Endothelial cell of umbilical vein (primary cell): ENCODE results near the gene SHOC2.

Source experiments
- CTCF ChIP-seq, 2 donors: IDR thresholded peaks; 1 replicate in 1 of 2; 2 replicates in 1 of 2; pipeline ENCODE4 v1.5.1; 2011; ENCODE audit warnings: low read length in 2 of 2, mild to moderate bottlenecking in 2 of 2, moderate library complexity in 2 of 2, control low read depth in 1 of 2, inconsistent platforms in 1 of 2, low read depth in 1 of 2; ENCODE audit not compliant: insufficient read depth in 1 of 2; ENCODE audit errors: extremely low read depth in 1 of 2
- EZH2 ChIP-seq: IDR thresholded peaks from 2 replicates; pipeline ENCODE4 v1.6.1; 2012; ENCODE audit warnings: borderline replicate concordance, low read depth, mild to moderate bottlenecking, moderate library complexity, low read length, inconsistent platforms; ENCODE audit not compliant: severe bottlenecking
- GATA2 ChIP-seq: IDR thresholded peaks from 2 replicates; pipeline ENCODE4 v1.7.0; 2011; ENCODE audit warnings: low read depth, mild to moderate bottlenecking, moderate library complexity, mixed read lengths, low read length; ENCODE audit not compliant: insufficient read length, insufficient read depth

DNA sequence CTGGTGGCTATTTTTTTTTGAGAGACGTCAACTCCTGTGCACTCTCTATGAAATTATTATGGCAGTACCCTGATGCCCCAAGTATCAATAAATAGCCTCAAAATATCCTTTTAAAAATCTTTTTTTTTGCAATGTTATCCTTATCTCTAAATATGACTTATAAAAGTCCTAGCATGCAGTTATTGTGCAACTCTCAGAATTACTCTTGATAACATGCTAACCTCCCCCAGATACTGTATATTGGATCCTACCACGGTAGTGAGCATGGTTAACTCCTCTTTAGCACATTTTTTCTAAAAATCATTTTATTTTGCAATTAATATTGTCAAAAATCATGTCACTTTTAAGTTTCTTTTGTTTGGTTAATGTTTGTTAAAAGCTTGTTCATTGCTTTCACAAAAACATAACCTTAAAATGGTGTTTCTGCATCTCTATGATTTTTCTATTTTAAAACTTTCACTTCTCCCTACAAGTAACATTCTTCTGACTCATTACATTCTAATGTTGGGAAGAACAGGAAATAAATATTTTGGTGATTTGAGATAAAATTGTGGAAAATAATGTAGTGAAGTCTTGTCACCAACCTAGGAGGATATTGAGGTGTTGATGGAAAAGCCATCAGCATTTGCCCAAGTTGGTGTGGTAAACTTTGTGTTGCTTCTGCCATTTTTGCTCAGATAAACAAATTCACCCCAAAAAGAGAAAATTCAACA lies 115.3 kb downstream of the SHOC2 start:
- no peak for TF ChIP-seq CTCF (IDR thresholded peaks at IDR 0.05; ENCODE audit: extremely low read depth in 1 of 2, insufficient read depth in 1 of 2, low read depth in 1 of 2, low read length in 2 of 2)
- TF ChIP-seq EZH2 = no peak
- TF ChIP-seq GATA2 = no peak
